ENCODE data around the gene SERINC3. TPM values are rescaled to one million over a fixed set of nuclear protein-coding genes. Genes with fewer than 3 reads are reported as not detected.

Gene SERINC3
- total RNA-seq, 5 donors from 2014 or later (not counting 1 experiment from before 2014, with no cell fraction given) = 60.5 to 83.0 (median 78.4) TPM

DNA sequence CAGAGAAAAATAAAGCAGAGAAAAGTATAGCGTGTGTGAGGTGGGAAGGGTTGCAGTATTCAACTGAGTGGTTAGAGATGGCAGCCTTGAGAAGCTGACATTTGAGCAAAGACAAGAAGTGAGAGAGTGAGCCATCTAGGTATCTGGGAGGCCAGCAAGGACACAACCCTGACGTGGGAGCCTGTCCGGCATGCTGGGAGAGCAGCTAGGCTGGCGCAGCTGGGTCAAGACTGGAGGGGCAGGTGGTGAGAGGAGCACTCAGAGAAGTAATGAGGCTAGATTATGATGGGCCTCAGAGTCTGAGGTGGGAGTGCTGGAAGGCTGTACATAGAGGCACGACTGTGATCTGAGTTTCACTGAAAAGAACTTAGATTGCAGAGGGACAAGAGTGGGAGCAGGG is 33.3 kb downstream of the SERINC3 start:
- POLR2A ChIA-PET = no interaction called here
- Mint-ChIP-seq H3K9me3 (no peaks in the 10 kb centered on the region), H3K27ac (peak overlapping the region; percentile 45 to 69), H3K4me3 (no peak overlapping the region), H3K36me3 (peaks cover 53% of the 10 kb centered on the region), H3K4me1 (peaks cover 6 to 24% (median 19%) of the 10 kb centered on the region in 3 donors), H3K27me3 (no peaks in the 10 kb centered on the region)
- CTCF ChIA-PET = no interaction called here
- Histone ChIP-seq H3K27ac (ENCODE audit: low read length) (no peak overlapping the region), H3K4me1 (ENCODE audit: control insufficient read depth in 1 of 2, extremely low read depth in 1 of 2, insufficient read depth in 2 of 2, low read length in 2 of 2) (peaks cover 0 to 19% of the 10 kb centered on the region in 2 experiments), H3K4me3 (ENCODE audit: control insufficient read depth in 1 of 2, extremely low read depth in 1 of 2, low read length in 1 of 2) (no peak overlapping the region), H3K36me3 (ENCODE audit: control insufficient read depth in 2 of 2, extremely low read depth in 1 of 2, insufficient read depth in 1 of 2, low read length in 1 of 2) (peaks cover 18 to 77% of the 10 kb centered on the region in 2 donors), H3K9me3 (no peaks in the 10 kb centered on the region), H3K27me3 (replicated peaks in 1 of 2; ENCODE audit: control insufficient read depth in 2 of 2, extremely low read depth in 1 of 2, insufficient read depth in 2 of 2, low read length in 1 of 2) (no peaks in the 10 kb centered on the region)
- no peak for ATAC-seq (replicated peaks in 1 of 4)
- DNase-seq = no peak
- WGBS (ENCODE audit: insufficient coverage) = 94% methylated on average over 5 of the region's 5 CpGs

DNA sequence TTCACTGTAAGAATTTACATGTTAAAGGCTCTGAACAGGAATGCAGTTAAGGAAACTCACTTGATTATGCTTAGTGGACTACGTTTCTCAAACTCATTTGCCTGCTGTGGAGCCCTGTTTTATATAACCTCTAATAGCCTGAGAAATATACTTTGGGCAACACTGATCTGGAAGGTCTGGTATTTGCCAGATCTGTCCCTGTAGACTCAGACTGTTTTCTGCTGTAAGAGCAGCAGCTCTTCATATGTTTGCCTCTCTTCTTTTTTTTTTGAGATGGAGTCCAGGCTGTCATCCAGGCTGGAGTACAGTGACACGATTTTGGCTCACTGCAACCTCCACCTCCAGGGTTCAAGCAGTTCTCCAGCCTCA is 36.1 kb downstream of the SERINC3 start:
- CTCF ChIA-PET = no interaction called here
- peaks cover 23 to 77% of the 10 kb centered on the region in 2 donors for H3K36me3 ChIP-seq (ENCODE audit: control insufficient read depth in 2 of 2, extremely low read depth in 1 of 2, insufficient read depth in 1 of 2, low read length in 1 of 2)
- ATAC-seq (replicated peaks in 1 of 4) (no peak), DNase-seq (no peak)
- no peak overlapping the region for H3K4me3 Mint-ChIP-seq
- POLR2A ChIA-PET = no interaction called here
- H3K27me3 ChIP-seq (replicated peaks in 1 of 2; ENCODE audit: control insufficient read depth in 2 of 2, extremely low read depth in 1 of 2, insufficient read depth in 2 of 2, low read length in 1 of 2) = no peaks in the 10 kb centered on the region
- H3K27ac ChIP-seq (ENCODE audit: low read length) = no peak overlapping the region
- peaks cover 0 to 9% of the 10 kb centered on the region in 2 experiments for H3K4me1 ChIP-seq (ENCODE audit: control insufficient read depth in 1 of 2, extremely low read depth in 1 of 2, insufficient read depth in 2 of 2, low read length in 2 of 2)
- no peak overlapping the region for H3K27ac Mint-ChIP-seq
- H3K9me3 ChIP-seq = no peaks in the 10 kb centered on the region
- H3K4me1 Mint-ChIP-seq = peaks cover 1 to 10% (median 5%) of the 10 kb centered on the region in 3 donors
- H3K4me3 ChIP-seq (ENCODE audit: control insufficient read depth in 1 of 2, extremely low read depth in 1 of 2, low read length in 1 of 2) = no peak overlapping the region
- H3K27me3 Mint-ChIP-seq = no peaks in the 10 kb centered on the region
- peaks cover 62% of the 10 kb centered on the region for H3K36me3 Mint-ChIP-seq
- no CpG with 5 or more reads among the region's 2 CpGs for WGBS (ENCODE audit: insufficient coverage)
- no peaks in the 10 kb centered on the region for H3K9me3 Mint-ChIP-seq

- ATAC-seq (replicated peaks in 1 of 4) = no peak
- ChIA-PET CTCF (interaction anchor here in 1 of 2 donors (1.1 kb wide), 1 partner anchor 125 kb away, joined by 3 read pairs; no protein-coding TSS in a partner anchor), POLR2A (no interaction called here)
- Histone ChIP-seq H3K27me3 (replicated peaks in 1 of 2; ENCODE audit: control insufficient read depth in 2 of 2, extremely low read depth in 1 of 2, insufficient read depth in 2 of 2, low read length in 1 of 2) (no peaks in the 10 kb centered on the region), H3K9me3 (no peaks in the 10 kb centered on the region), H3K4me3 (ENCODE audit: control insufficient read depth in 1 of 2, extremely low read depth in 1 of 2, low read length in 1 of 2) (no peak overlapping the region), H3K27ac (ENCODE audit: low read length) (no peak overlapping the region), H3K36me3 (ENCODE audit: control insufficient read depth in 2 of 2, extremely low read depth in 1 of 2, insufficient read depth in 1 of 2, low read length in 1 of 2) (peaks cover 24 to 78% of the 10 kb centered on the region in 2 donors), H3K4me1 (ENCODE audit: control insufficient read depth in 1 of 2, extremely low read depth in 1 of 2, insufficient read depth in 2 of 2, low read length in 2 of 2) (peaks cover 0 to 5% of the 10 kb centered on the region in 2 experiments)
- no peak overlapping the region for H3K4me3 Mint-ChIP-seq
- peak overlapping the region in 1 of 2 donors; percentile 54 for H3K27ac Mint-ChIP-seq
- H3K9me3 Mint-ChIP-seq = no peaks in the 10 kb centered on the region
- H3K4me1 Mint-ChIP-seq = peaks cover 4 to 10% (median 7%) of the 10 kb centered on the region in 3 donors
- no peak for DNase-seq
- peaks cover 65% of the 10 kb centered on the region for H3K36me3 Mint-ChIP-seq
- 100% methylated on average over 2 of the region's 7 CpGs for WGBS (ENCODE audit: insufficient coverage)
- no peaks in the 10 kb centered on the region for H3K27me3 Mint-ChIP-seq
Observed at GRCh38 chr20:44485078-44485829, 36.6 kb downstream of the SERINC3 start.

DNA sequence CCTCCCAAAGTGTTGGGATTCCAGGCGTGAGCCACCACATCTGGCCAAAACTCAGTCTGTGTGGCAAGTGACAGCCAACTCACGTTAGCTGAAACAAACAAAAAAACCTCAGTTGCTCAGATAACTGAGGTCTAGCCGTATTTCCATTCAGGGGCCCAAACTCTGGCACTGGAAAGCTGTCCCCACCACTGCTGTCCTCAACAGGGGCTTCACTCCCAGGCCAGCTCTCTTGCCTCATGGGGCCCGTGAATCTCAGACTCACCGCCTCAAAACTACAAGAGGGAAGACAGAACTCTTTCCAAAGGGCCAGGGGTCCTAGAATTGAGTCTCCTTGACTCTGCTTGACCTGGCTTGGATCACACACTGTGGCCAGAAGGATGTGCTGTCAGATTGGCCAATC is 38.8 kb downstream of the SERINC3 start:
- Mint-ChIP-seq H3K27ac (no peak overlapping the region), H3K36me3 (peaks cover 47% of the 10 kb centered on the region), H3K9me3 (no peaks in the 10 kb centered on the region), H3K4me3 (no peak overlapping the region), H3K27me3 (no peaks in the 10 kb centered on the region), H3K4me1 (peaks cover 6 to 7% (median 6%) of the 10 kb centered on the region in 3 donors)
- no peak for DNase-seq
- CTCF ChIA-PET = no interaction called here
- H3K4me3 ChIP-seq (ENCODE audit: control insufficient read depth in 1 of 2, extremely low read depth in 1 of 2, low read length in 1 of 2) = no peak overlapping the region
- POLR2A ChIA-PET = no interaction called here
- no peaks in the 10 kb centered on the region for H3K27me3 ChIP-seq (replicated peaks in 1 of 2; ENCODE audit: control insufficient read depth in 2 of 2, extremely low read depth in 1 of 2, insufficient read depth in 2 of 2, low read length in 1 of 2)
- H3K9me3 ChIP-seq = no peaks in the 10 kb centered on the region
- no peaks in the 10 kb centered on the region for H3K4me1 ChIP-seq (ENCODE audit: control insufficient read depth in 1 of 2, extremely low read depth in 1 of 2, insufficient read depth in 2 of 2, low read length in 2 of 2)
- no peak overlapping the region for H3K27ac ChIP-seq (ENCODE audit: low read length)
- H3K36me3 ChIP-seq (ENCODE audit: control insufficient read depth in 2 of 2, extremely low read depth in 1 of 2, insufficient read depth in 1 of 2, low read length in 1 of 2) = peaks cover 17 to 61% of the 10 kb centered on the region in 2 donors
- WGBS (ENCODE audit: insufficient coverage) = 97% methylated on average over 5 of the region's 5 CpGs
- no peak for ATAC-seq (replicated peaks in 1 of 4)

DNA sequence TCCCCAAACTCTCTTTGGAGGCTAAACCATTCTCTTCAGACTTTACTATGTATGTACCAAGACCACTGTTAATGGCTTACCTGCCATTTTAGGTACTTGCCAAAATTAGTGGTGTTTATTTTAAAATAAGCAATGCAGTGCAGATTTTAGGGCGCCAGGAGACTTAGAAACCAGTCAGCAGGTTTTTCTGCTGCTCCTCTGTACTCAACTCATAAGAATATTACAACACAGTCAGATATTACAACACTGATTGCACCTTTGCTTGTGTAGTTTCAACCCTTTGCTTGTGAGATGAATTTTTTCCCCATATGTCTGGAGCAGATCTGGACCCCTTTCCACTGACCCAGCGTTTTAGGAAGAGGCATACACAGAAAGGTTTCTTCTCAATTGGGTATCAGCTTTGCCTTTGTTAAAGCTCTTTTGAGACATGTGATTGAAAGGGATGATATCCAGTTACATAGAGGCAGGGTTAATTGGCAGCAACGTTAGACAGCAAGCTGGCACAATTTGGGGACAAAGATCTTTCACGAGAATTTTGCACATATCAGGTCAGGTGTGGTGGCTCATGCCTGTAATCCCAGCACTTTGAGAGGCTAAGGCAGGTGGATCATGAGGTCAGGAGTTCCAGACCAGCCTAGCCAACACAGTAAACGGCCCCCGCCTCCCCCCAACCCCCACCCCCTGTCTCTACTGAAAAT is 40.0 kb downstream of the SERINC3 start:
- peaks cover 47% of the 10 kb centered on the region for H3K36me3 Mint-ChIP-seq
- peaks cover 10 to 12% (median 11%) of the 10 kb centered on the region in 3 donors for H3K4me1 Mint-ChIP-seq
- Histone ChIP-seq H3K36me3 (ENCODE audit: control insufficient read depth in 2 of 2, extremely low read depth in 1 of 2, insufficient read depth in 1 of 2, low read length in 1 of 2) (peaks cover 17 to 53% of the 10 kb centered on the region in 2 donors), H3K4me3 (ENCODE audit: control insufficient read depth in 1 of 2, extremely low read depth in 1 of 2, low read length in 1 of 2) (no peak overlapping the region), H3K9me3 (no peaks in the 10 kb centered on the region), H3K27ac (ENCODE audit: low read length) (no peak overlapping the region), H3K4me1 (ENCODE audit: control insufficient read depth in 1 of 2, extremely low read depth in 1 of 2, insufficient read depth in 2 of 2, low read length in 2 of 2) (peaks cover 0 to 4% of the 10 kb centered on the region in 2 experiments), H3K27me3 (replicated peaks in 1 of 2; ENCODE audit: control insufficient read depth in 2 of 2, extremely low read depth in 1 of 2, insufficient read depth in 2 of 2, low read length in 1 of 2) (no peaks in the 10 kb centered on the region)
- ChIA-PET POLR2A (no interaction called here), CTCF (no interaction called here)
- H3K27ac Mint-ChIP-seq = peak overlapping the region in 1 of 2 donors; percentile 25
- no peak overlapping the region for H3K4me3 Mint-ChIP-seq
- H3K27me3 Mint-ChIP-seq = no peaks in the 10 kb centered on the region
- DNase-seq (no peak), ATAC-seq (replicated peaks in 1 of 4) (no peak)
- no CpG with 5 or more reads among the region's 6 CpGs for WGBS (ENCODE audit: insufficient coverage)
- no peaks in the 10 kb centered on the region for H3K9me3 Mint-ChIP-seq

DNA sequence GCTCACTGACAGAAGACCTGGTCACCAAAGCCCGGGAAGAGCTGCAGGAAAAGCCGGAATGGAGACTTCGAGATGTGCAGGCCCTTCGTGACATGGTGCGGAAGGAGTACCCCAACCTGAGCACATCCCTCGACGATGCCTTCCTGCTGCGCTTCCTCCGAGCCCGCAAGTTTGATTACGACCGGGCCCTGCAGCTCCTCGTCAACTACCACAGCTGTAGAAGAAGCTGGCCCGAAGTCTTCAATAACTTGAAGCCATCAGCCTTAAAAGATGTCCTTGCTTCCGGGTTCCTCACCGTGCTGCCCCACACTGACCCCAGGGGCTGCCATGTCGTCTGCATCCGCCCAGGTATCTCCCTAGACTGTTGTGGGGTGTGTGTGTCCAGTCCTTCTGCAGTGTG is 41.8 kb downstream of the SERINC3 start:
- no peak overlapping the region for H3K4me3 Mint-ChIP-seq
- H3K36me3 ChIP-seq (ENCODE audit: control insufficient read depth in 2 of 2, extremely low read depth in 1 of 2, insufficient read depth in 1 of 2, low read length in 1 of 2) = peaks cover 11 to 41% of the 10 kb centered on the region in 2 donors
- CTCF ChIA-PET = no interaction called here
- ATAC-seq (replicated peaks in 1 of 4) (no peak), DNase-seq (no peak)
- no peaks in the 10 kb centered on the region for H3K27me3 ChIP-seq (replicated peaks in 1 of 2; ENCODE audit: control insufficient read depth in 2 of 2, extremely low read depth in 1 of 2, insufficient read depth in 2 of 2, low read length in 1 of 2)
- no peaks in the 10 kb centered on the region for H3K9me3 Mint-ChIP-seq
- peaks cover 24 to 30% (median 27%) of the 10 kb centered on the region in 3 donors for H3K4me1 Mint-ChIP-seq
- no peak overlapping the region for H3K27ac ChIP-seq (ENCODE audit: low read length)
- no peak overlapping the region for H3K27ac Mint-ChIP-seq
- peaks cover 38% of the 10 kb centered on the region for H3K36me3 Mint-ChIP-seq
- H3K27me3 Mint-ChIP-seq = no peaks in the 10 kb centered on the region
- no peak overlapping the region for H3K4me3 ChIP-seq (ENCODE audit: control insufficient read depth in 1 of 2, extremely low read depth in 1 of 2, low read length in 1 of 2)
- peaks cover 7 to 20% of the 10 kb centered on the region in 2 experiments for H3K4me1 ChIP-seq (ENCODE audit: control insufficient read depth in 1 of 2, extremely low read depth in 1 of 2, insufficient read depth in 2 of 2, low read length in 2 of 2)
- POLR2A ChIA-PET = interaction anchor here in 1 of 2 donors (0.6 kb wide), 1 partner anchor 51 kb away, joined by 3 read pairs; no protein-coding TSS in a partner anchor
- H3K9me3 ChIP-seq = no peaks in the 10 kb centered on the region
- 96% methylated on average over 14 of the region's 18 CpGs for WGBS (ENCODE audit: insufficient coverage)

All from T-cell (primary cell).